ENCODE results near the gene GOLGA2. TPM values are rescaled to one million over a fixed set of nuclear protein-coding genes. Genes with fewer than 3 reads are reported as not detected.

GOLGA2 gene
- total and polyA plus RNA-seq, 2 of the 13 experiments (the other 11 are each of a cell fraction or from before 2014, with no cell fraction given), result 45.3 to 45.8 TPM

- TF ChIP-seq ZNF780A (CRISPR knock-in tag; IDR thresholded peaks at IDR 0.05) (no peak), ZNF101 (CRISPR knock-in tag; IDR thresholded peaks at IDR 0.05; ENCODE audit: borderline replicate concordance, low read depth) (no peak), THAP7 (CRISPR knock-in tag; IDR thresholded peaks at IDR 0.05) (no peak), SUZ12 (IDR thresholded peaks at IDR 0.05; ENCODE audit: low read depth, low read length) (no peak), TARDBP (CRISPR knock-in tag; IDR thresholded peaks at IDR 0.05) (0 out of 2 replicates have a peak, but pooled peaks have one; percentile 44), NR2F6 (IDR thresholded peaks at IDR 0.05) (peak; percentile 60), NR2F6 (CRISPR knock-in tag; IDR thresholded peaks at IDR 0.05) (no peak; the same call in 1 of the 2 replicates), MED13 (CRISPR knock-in tag; IDR thresholded peaks at IDR 0.05) (no peak), GLI4 (CRISPR knock-in tag; IDR thresholded peaks at IDR 0.05; ENCODE audit: borderline replicate concordance) (no peak), PLRG1 (conservative IDR thresholded peaks at IDR 0.05) (no peak), MXD4 (CRISPR knock-in tag; IDR thresholded peaks at IDR 0.05) (no peak), ARNTL (CRISPR knock-in tag; IDR thresholded peaks at IDR 0.05) (no peak), ATM (IDR thresholded peaks at IDR 0.05; ENCODE audit: borderline replicate concordance) (no peak)
- TF ChIP-seq, protein P1, sequence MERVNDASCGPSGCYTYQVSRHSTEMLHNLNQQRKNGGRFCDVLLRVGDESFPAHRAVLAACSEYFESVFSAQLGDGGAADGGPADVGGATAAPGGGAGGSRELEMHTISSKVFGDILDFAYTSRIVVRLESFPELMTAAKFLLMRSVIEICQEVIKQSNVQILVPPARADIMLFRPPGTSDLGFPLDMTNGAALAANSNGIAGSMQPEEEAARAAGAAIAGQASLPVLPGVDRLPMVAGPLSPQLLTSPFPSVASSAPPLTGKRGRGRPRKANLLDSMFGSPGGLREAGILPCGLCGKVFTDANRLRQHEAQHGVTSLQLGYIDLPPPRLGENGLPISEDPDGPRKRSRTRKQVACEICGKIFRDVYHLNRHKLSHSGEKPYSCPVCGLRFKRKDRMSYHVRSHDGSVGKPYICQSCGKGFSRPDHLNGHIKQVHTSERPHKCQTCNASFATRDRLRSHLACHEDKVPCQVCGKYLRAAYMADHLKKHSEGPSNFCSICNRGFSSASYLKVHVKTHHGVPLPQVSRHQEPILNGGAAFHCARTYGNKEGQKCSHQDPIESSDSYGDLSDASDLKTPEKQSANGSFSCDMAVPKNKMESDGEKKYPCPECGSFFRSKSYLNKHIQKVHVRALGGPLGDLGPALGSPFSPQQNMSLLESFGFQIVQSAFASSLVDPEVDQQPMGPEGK (CRISPR knock-in tag; IDR thresholded peaks at IDR 0.05), result no peak; the same call in 1 of the 2 replicates
- TF ChIP-seq, protein P2, sequence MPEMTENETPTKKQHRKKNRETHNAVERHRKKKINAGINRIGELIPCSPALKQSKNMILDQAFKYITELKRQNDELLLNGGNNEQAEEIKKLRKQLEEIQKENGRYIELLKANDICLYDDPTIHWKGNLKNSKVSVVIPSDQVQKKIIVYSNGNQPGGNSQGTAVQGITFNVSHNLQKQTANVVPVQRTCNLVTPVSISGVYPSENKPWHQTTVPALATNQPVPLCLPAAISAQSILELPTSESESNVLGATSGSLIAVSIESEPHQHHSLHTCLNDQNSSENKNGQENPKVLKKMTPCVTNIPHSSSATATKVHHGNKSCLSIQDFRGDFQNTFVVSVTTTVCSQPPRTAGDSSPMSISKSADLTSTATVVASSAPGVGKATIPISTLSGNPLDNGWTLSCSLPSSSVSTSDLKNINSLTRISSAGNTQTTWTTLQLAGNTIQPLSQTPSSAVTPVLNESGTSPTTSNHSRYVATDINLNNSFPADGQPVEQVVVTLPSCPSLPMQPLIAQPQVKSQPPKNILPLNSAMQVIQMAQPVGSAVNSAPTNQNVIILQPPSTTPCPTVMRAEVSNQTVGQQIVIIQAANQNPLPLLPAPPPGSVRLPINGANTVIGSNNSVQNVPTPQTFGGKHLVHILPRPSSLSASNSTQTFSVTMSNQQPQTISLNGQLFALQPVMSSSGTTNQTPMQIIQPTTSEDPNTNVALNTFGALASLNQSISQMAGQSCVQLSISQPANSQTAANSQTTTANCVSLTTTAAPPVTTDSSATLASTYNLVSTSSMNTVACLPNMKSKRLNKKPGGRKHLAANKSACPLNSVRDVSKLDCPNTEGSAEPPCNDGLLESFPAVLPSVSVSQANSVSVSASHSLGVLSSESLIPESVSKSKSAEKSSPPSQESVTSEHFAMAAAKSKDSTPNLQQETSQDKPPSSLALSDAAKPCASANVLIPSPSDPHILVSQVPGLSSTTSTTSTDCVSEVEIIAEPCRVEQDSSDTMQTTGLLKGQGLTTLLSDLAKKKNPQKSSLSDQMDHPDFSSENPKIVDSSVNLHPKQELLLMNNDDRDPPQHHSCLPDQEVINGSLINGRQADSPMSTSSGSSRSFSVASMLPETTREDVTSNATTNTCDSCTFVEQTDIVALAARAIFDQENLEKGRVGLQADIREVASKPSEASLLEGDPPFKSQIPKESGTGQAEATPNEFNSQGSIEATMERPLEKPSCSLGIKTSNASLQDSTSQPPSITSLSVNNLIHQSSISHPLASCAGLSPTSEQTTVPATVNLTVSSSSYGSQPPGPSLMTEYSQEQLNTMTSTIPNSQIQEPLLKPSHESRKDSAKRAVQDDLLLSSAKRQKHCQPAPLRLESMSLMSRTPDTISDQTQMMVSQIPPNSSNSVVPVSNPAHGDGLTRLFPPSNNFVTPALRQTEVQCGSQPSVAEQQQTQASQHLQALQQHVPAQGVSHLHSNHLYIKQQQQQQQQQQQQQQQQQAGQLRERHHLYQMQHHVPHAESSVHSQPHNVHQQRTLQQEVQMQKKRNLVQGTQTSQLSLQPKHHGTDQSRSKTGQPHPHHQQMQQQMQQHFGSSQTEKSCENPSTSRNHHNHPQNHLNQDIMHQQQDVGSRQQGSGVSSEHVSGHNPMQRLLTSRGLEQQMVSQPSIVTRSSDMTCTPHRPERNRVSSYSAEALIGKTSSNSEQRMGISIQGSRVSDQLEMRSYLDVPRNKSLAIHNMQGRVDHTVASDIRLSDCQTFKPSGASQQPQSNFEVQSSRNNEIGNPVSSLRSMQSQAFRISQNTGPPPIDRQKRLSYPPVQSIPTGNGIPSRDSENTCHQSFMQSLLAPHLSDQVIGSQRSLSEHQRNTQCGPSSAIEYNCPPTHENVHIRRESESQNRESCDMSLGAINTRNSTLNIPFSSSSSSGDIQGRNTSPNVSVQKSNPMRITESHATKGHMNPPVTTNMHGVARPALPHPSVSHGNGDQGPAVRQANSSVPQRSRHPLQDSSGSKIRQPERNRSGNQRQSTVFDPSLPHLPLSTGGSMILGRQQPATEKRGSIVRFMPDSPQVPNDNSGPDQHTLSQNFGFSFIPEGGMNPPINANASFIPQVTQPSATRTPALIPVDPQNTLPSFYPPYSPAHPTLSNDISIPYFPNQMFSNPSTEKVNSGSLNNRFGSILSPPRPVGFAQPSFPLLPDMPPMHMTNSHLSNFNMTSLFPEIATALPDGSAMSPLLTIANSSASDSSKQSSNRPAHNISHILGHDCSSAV (CRISPR knock-in tag; IDR thresholded peaks at IDR 0.05; ENCODE audit: borderline replicate concordance), result no peak
- TF ChIP-seq, protein P3, sequence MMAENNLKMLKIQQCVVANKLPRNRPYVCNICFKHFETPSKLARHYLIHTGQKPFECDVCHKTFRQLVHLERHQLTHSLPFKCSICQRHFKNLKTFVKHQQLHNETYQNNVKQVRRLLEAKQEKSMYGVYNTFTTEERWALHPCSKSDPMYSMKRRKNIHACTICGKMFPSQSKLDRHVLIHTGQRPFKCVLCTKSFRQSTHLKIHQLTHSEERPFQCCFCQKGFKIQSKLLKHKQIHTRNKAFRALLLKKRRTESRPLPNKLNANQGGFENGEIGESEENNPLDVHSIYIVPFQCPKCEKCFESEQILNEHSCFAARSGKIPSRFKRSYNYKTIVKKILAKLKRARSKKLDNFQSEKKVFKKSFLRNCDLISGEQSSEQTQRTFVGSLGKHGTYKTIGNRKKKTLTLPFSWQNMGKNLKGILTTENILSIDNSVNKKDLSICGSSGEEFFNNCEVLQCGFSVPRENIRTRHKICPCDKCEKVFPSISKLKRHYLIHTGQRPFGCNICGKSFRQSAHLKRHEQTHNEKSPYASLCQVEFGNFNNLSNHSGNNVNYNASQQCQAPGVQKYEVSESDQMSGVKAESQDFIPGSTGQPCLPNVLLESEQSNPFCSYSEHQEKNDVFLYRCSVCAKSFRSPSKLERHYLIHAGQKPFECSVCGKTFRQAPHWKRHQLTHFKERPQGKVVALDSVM (CRISPR knock-in tag; IDR thresholded peaks at IDR 0.05), result no peak
These were observed 20.8 kb upstream of the GOLGA2 start (continued) for GRCh38 chr9:128296340-128297220.

Data from HepG2 (cell line).